Measurements from ENCODE around the gene FRMPD4.

The FRMPD4 gene

DNA sequence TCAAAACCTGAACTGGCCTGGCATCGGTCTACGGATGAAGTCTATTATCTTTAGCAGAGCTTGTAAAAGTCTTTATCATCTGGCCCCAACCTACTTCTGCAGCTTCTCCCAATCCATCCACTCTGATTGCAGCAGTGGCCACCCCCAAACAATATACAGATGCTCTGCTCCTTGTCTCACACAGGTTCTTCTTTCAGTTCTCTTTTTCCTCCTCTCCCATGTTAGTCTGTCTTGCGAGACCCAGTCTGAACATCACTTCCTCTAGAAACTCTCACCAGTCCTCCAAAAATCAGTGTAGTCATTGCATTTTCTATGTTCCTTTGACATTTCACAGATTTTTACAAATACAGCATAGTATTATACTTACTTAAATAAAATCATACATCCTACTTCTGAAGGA is 163.0 kb downstream of the FRMPD4 start:
- DNase-seq (ENCODE audit: low spot score): no peak

DNA sequence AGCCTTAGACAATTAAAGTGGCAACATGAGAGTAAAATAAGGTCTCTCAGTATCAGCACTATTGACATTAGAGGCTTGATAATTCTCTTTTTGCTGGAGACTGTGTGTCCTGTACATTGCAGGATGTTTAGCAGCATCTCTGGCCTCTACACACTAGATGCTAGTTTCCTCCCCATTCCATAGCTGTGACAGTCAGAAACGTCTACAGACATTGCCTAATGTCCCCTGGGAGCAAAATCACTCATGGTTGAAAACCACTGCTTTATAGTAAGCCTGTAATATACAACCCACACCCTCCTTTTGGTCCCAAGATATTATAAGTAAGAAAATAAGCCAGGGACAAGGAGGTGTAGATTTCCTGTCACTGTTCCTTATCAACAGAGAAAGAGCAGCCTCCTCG is 166.0 kb downstream of the FRMPD4 start:
- no peak for DNase-seq (ENCODE audit: low spot score)

DNA sequence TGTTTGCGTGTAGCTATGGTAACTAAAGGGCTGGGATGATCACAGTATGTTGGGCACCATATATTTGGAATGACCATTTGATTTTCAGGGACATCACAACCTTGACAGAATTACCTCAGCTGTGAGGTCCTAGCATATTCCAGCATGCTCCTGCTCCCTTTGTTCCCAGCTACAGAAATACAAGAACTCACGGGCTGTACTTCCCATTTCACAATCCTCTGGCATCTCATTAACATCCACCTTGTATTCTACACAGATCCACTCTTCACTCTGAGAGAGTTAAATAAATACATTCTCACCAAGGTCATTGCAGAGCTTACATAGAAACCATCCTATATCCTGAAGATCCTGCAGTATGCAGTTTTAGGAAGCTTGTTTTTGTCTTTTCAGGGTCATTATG is 169.7 kb downstream of the FRMPD4 start:
- DNase-seq (ENCODE audit: low spot score): no peak

DNA sequence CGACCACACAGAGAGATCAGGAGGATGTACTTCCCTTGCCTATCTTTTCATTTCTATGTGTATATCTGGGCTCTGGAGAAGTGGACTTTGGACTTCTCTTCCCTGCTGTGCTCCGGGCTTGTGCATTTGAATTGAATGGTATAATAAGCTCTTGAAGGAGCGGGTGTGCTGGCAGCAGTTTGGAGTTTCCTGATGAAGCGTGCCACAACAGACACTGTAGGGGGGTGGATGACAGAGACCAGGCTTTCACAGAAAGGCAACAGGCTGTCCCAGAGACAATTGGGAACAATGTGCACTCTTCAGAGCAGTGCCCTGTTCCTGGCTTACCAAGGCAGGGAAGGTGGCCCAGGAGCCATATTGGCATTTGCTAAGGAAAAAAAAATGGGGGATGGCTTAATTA is 170.1 kb downstream of the FRMPD4 start:
- DNase-seq (ENCODE audit: low spot score): no peak

DNA sequence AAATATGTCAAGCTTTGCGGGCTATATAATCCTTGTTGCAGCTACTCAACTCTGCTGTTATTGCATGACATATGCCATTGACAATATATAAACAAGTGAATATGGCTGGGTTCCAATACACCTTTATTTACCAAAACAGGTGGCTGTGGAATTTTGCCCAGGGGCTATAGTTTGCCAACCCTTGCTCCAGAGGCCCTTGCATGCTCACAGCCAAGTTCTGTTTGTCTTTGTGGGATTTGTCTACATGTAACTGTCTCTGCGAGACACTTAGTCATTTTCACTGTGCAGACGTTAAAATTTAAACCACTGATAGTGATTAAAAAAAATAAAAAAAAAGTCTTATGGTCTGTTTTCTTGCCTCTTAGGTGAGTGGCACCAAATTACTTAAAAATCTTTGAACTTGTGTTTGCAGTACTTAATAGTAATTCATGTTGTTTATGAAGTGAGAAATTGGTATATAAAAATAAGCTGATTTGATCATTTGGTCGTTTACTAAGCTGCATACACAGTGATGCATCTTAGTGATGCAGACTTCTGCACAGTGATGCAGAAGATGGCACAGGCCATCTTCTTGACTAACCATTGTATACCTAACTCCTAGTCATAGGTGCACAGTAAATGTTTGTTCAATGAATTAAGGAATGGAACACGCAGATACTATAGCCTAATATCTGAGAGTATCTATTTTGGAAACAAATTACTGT is 170.9 kb downstream of the FRMPD4 start:
- DNase-seq (ENCODE audit: low spot score): no peak

DNA sequence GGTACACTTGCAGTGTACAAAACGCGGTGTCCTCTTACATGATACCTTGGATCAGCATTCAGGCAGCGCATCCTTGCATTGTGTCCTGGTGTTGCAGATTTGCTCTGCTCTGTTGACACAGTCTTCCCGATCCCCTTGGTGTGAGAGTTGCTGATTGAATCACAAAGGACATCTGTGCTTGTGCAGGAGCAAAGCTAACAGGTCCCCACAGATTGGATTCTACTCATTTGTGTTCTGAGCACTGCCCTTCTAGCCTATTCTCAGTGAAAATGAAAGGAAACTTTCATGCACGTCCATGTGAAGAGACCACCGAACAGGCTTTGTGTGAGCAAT is 171.4 kb downstream of the FRMPD4 start:
- DNase-seq (ENCODE audit: low spot score): no peak

DNA sequence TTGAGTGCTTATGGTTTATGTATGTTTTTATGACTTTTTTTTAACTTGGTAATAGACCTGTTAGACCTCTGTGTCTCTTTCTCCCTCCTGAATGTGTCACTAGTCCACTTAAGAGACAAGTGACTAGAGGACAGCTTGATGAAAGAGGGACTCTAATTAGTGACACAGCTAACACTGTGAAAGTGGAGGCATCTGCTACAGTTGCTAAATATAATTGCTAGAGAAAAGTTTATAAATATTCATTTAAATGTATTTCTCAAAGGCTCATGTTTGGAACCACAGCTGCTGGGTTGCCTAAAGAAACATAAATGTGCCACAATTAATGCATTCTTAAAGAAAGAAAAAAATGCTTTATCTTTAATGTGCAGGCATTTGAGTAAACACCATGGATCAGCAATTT is 176.4 kb downstream of the FRMPD4 start:
- no peak for DNase-seq (ENCODE audit: low spot score)

DNA sequence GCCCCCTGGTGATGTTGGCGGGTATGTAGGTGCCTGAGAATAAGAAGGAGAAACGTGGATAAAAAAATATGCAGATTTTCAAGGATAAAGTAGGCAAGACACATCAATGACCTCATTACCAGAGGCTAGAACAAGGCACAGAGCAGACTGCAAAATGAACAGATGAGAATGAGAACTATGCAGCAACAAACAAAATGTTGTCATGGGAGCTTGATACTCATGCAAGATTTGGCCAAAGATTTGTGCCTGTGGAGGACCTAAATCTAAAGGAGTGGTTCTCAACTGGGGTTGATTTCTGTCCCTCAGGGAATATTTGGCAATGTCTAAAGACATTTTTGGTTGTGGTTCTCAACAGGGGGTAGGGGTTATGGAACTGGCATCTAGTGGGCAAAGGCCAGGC is 177.3 kb downstream of the FRMPD4 start:
- DNase-seq (ENCODE audit: low spot score): no peak

DNA sequence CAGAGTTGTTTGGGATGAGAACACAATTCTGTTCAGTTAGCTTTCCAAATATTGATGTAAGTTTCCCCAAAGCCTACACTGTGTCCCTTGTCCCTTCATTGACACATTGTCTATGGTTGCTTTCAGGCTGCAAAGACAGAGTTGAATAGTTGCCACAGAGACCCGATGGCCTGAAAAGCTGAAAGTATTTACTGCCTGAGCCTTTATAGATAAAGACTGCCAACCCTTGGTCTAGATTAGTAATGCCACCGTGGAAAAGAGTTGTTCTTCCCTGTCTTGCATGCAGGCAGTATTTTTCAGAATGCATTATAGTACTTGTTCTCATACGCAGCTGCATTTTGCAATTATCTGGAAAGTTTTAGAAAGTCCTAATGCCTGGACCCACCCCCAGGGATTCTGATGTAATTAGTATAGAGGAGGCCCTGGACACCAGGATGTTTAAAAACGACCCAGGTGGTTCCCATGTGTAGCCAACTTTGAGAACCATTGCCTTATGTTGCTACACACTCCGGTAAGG is 180.8 kb downstream of the FRMPD4 start:
- no peak for DNase-seq (ENCODE audit: low spot score)

DNA sequence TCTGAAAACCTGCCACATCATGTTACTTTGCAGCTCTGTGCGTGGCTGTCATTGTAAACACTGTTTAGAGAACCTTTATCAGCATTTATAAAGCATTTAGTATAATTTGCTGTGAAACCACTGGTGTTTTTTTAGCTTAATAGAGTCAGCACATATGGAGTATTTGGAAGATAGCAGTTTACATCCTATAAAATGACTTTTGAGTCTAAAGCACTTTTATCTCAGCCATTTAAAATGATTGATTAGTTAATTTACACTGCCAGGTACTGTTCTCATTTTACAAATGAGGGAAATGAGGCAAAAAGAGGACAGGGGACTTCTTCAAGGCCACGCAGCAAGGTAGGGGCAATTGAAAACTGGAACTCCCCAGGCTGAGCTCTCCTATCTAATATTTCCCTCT is 181.7 kb downstream of the FRMPD4 start:
- DNase-seq (ENCODE audit: low spot score): no peak

DNA sequence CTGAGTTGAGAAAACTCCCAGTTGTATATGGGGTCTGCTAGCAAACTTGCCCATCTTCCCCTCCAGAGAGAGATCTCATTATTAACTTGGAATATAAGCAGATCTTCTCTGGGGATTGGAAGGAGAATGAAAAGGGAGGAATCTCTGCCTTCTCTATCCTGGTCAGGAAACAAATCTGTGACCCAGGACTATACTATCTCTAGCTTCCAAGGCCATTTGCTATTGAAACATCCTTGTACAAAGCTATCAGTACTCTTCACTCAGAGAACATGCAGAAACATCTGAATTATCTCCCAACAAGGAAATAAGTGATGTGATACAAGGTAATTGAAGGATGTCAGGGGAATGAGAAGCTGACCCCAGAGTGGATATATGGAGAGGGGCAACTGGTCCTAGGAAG is 183.8 kb downstream of the FRMPD4 start:
- DNase-seq (ENCODE audit: low spot score): no peak

DNA sequence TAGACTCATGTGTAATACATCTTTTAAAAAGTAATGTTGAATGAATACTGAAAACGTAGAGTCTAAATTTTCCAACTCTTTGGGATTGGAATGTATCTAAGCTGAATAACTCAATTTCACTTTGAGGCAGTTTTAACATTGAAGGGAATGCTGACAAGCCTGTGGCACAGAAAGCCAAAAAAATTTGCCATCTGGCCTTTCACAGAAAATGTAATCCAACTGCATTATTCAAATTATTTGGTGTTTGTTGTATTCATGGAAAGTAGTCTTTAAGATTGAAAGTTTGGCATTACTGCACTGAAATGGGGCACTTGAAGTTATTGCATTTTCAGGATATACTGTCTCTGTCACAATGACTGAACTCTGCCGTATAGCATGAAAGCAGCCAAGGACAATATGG is 186.9 kb downstream of the FRMPD4 start:
- DNase-seq (ENCODE audit: low spot score): no peak

DNA sequence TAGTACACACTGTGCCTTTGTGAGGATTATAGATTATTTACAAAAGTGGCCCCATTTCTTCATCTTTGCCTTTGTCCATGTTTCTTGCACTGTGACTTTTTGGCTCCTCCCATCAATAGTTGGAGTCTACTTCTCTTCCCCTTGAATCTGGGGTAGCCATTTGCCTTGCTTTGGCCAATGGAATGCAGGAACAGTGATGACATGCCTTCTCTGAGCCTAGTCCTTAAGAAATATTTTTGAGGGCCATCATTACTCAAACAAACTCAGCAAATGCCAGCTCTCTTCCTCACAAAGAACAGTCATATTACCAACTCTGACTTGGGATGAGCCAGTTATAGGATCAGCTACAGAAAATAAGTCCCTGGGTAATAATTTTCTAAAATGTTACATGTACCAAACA is 189.6 kb downstream of the FRMPD4 start:
- no peak for DNase-seq (ENCODE audit: low spot score)

DNA sequence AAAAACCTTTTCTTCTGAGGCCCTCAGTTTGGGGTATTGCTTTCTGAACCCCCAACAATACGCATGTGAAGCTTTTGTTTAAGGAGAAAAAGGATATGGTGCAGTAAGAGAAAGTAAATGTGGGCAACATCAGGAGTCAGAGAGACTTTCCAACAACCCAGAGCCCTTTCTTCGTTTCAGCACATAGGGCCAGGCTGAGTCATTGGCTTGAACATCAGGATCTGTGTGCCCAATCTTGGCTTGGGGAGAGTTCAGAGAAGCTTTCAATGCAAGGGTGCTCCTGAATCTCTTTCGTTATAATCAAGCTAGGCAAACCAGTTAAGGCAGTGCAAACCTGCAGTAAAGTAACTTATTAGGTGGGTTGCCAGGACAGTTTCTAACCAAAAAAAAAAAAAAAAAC is 191.2 kb downstream of the FRMPD4 start:
- no peak for DNase-seq (ENCODE audit: low spot score)

DNA sequence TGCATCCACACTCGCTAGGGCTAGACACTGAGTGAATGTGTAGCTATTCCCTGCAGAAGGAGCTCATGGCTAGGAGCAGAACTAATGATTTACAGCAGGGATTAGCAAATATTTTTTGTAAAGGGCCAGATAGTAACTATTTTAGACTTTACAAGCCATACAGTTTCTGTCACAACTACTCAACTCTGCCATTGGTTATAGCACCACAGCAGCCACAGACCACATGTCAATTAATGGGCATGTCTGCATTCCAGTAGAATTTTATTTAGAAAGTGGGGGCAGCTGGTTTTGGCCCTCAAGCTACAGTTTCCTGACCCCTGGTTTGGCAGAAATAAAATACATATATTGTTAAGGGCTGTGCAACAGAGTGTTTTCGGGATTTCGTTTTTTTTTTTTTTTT is 192.6 kb downstream of the FRMPD4 start:
- DNase-seq (ENCODE audit: low spot score): no peak

DNA sequence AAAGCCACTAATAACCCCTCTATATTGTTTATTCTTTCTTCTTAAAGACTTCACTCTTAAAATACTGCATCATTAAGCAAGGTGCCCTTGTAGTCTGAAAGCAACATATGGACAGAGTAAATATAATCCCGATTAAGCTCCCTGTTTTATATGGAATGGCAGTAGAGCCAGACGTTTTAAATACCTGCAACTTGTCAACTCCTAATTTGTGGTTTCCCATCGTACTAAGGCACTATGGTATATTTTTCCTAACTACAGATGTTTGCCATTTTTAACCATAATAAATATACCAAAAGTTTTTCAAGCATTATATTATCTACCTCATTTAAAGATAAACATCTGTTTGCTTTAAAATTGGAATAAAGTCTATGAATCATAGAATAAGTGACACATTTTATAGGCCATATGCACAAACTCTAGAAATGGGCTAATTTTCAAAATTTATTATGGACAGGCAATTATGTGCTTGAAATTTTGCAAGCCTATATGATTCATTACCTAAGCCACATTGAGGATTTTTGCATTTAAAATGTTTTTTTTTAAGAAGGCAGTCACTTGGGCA is 194.6 kb downstream of the FRMPD4 start:
- DNase-seq (ENCODE audit: low spot score): no peak

DNA sequence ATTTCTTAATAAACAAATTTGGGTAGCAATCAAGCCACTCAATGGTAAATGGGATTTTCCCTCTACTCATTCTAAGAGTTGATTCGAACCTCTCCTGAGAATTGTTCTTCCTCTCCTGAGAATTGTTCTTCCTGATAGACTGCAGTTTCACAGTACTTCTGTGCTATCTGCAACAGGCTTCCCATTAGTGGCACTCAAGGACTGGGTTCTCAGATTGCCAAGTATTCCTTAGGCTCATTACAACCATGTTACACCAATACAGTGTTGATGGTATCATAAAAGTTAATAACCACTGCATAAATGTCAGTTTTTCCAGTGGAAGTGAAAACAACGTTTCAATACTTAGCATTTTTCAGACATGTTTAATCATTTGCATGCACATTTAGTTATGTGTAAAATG is 201.6 kb downstream of the FRMPD4 start:
- DNase-seq (ENCODE audit: low spot score): no peak

DNA sequence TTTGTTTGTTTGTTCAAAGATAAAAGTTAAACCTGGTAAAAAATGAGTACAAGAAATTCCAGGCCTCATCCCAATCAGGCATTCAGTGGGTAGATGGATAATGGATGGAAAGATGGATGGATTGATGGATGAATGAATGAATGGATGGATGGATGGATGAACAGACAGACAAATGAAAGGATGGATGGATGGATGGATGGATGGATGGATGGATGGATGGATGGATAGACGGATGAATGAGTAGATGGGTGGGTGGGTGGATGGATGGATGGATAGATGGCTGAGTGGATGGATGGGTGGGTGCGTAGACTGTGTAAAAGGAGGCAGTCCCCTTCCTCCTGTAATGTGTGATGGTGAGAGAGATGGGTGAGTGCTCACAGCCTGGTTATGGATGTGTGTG is 206.7 kb downstream of the FRMPD4 start:
- no peak for DNase-seq (ENCODE audit: low spot score)

DNA sequence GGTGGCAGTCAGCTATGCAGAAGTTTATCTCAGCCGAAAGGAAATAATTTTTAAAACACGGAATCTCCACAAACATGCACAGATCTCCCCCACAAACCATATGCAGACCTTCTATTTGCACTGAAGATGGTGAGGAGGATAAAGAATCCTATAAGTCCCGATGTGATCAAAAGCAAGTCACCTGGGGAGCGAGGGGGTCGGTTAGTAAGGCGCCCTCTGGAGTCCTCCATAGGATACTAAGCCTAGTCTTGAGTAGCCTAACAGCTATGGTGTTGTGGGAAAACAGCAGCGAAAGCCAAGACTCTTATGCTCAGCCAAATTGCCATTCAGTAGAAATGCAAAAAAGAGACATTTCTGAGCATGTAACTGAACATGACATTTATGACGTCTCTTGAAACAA is 210.9 kb downstream of the FRMPD4 start:
- DNase-seq (ENCODE audit: low spot score): no peak

DNA sequence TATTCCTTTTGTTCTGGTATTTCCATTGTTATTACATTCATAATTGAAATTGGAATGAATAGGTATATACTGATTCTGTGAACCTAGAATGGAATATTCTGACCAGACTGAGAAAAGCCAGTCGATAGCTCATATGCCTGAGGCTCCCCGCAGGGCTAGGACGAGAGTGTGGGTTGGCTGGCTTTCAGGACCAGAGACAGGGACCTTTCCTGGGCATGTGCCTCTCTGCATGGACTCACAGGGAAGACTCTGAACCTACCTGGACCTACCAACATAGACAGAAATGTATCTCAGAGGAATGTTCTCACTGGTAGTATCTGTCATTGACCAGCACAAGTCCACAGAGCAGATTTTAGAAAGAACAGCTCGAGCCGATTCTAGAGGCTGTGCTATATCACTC is 214.6 kb downstream of the FRMPD4 start:
- DNase-seq (ENCODE audit: low spot score): no peak

DNA sequence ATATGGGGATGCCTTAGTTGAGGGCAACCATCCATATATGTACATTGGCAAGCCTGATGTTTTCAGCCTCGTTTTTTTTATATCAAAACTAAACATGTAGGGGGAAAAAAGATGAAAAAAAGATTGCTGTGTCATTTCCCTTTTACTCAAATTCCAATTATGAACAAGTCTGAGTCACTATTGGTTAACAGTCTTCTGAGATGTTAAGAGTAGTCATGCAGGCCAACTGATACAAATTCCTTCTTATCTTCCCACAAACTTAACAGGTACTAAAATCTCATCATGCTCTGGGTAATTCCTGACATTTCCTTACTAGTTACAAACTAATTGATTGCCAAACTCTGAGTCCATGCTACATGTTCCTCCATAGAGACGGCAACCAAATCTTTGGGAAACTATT is 222.1 kb downstream of the FRMPD4 start:
- DNase-seq (ENCODE audit: low spot score): no peak

DNA sequence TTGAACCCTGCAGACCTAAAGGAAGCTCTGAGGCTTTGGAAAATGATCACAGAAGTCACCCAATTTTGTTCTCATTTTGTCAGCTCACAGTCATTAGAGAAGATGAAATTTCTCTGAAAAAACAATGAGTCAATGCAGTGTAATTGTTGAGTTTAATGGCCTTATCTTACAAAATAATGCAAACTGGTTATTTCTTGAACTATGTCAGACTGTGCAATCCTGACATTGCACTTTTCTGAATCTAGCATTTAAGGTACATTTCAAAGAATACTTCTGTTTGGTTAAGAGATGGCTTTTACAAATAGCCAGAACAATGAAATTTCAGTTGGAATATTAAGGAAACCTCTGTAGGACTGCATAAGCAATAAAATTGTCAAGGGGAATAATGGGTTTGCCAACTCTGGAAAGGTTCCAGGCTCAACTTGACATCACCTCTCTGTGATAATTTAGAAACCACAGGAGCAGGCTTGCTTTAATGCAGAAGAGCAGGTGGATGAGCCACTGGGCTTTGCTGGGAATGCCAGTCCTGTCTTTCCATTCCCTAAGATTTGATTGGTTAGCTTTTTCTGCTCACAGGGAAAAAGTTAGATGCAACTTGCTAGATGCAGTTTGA is 222.8 kb downstream of the FRMPD4 start:
- DNase-seq (ENCODE audit: low spot score): no peak

DNA sequence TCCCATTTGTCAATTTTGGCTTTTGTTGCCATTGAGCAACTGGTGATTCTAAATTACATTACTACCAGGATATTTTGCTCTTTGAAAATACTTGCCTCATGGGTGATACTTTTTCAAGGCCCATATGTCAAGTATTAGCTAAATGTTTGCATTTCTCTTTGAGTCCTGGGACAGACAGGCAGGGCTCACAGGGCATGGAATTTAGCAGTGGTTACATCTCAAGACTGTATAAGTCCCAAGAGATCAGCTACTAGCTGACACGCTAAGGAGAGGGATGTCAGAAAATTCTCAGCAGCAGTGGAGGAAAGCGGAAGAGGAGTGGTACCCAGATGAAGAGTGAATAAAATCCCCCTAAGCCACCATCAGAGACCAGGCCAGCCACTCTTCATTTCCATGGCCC is 224.9 kb downstream of the FRMPD4 start:
- no peak for DNase-seq (ENCODE audit: low spot score)

DNA sequence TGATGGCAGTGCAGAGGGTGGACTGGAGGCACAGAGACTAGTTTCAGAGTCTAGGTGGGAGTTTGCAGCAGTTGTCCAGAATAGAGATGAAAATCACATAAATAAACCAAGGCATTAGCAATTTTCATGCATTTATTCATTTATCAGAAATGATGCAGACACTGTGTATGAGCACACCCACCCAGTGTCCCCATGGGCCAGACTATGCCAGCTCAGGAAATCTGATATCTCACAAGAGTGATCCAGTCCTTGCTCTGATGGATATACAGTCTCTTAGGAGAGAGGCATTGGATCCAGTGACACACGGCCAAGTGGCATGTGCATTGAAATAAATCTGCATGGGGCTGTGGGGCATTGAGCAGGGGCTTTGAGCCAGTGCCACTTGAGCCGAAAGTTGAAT is 228.2 kb downstream of the FRMPD4 start:
- DNase-seq (ENCODE audit: low spot score): no peak
